Upper lobe of right lung (tissue), 1 donor: ENCODE results near the gene TBC1D9. TPM values are rescaled to one million over a fixed set of nuclear protein-coding genes. Genes with fewer than 3 reads are reported as not detected.

Source experiments
- ATAC-seq: fragments of 200-7000 bp; cut with Tn5 transposase; one replicate; pipeline ENCODE4 v1.9.1; 2020; ENCODE audit warnings: mild to moderate bottlenecking, moderate library complexity
- DNase-seq: peaks from one replicate; pipeline ENCODE4 v3.0.0-alpha.2; 2020
- H3K27ac ChIP-seq: fragments of 200-600 bp; one replicate; pipeline ENCODE4 v1.8.0; 2022
- H3K27me3 ChIP-seq: fragments of 200-600 bp; one replicate; pipeline ENCODE4 v1.8.0; 2022; ENCODE audit warnings: mild to moderate bottlenecking
- H3K36me3 ChIP-seq: fragments of 200-600 bp; one replicate; pipeline ENCODE4 v1.8.0; 2022
- H3K4me1 ChIP-seq: fragments of 200-600 bp; one replicate; pipeline ENCODE4 v1.8.0; 2022
- H3K4me3 ChIP-seq: fragments of 200-600 bp; one replicate; pipeline ENCODE4 v1.8.0; 2022; ENCODE audit warnings: mild to moderate bottlenecking
- H3K9me3 ChIP-seq: fragments of 200-600 bp; one replicate; pipeline ENCODE4 v1.8.0; 2022
- CTCF ChIP-seq: fragments of 200-600 bp; IDR thresholded peaks from one replicate; pipeline ENCODE4 v1.8.0; 2022; ENCODE audit warnings: antibody characterized with exemption
- intact Hi-C: fragments of 100-400 bp; cut with DNase I; formaldehyde crosslinking; loops from one replicate; pipeline ENCODE4 v1.11.0; 2022
- total RNA-seq: library from RNA; stranded (reverse); fragmentation: NEBNext Ultra II Directional; extraction: Animal tissue kit (Norgen Biotek cat#: 25700); gene quantifications from one replicate; pipeline ENCODE4 v1.2.1, GENCODE V29; 2021
- donor health status: DM: no; HTN: yes; CAD: no; lungs with severe emphysema.

Gene TBC1D9
- total RNA-seq, 1 donor from 2014 or later: 39.5 TPM

GRCh38 chr4:140701071-140701470, 55.1 kb downstream of the TBC1D9 start:
- peaks cover 8% of the 10 kb centered on the region for H3K4me1 ChIP-seq
- ATAC-seq (no peak), DNase-seq (no peak)
- no peaks in the 10 kb centered on the region for H3K27me3 ChIP-seq
- TF ChIP-seq CTCF: no peak
- H3K4me3 ChIP-seq: no peak overlapping the region
- no peaks in the 10 kb centered on the region for H3K9me3 ChIP-seq
- no peaks in the 10 kb centered on the region for H3K36me3 ChIP-seq
- H3K27ac ChIP-seq: no peak overlapping the region
- intact Hi-C loops: no loop called here

GRCh38 chr4:140697709-140698560, 58.2 kb downstream of the TBC1D9 start:
- H3K36me3 ChIP-seq: no peaks in the 10 kb centered on the region
- peaks cover 4% of the 10 kb centered on the region for H3K4me1 ChIP-seq
- ATAC-seq (peak; percentile 58), DNase-seq (no peak)
- H3K27me3 ChIP-seq: no peaks in the 10 kb centered on the region
- H3K27ac ChIP-seq: no peak overlapping the region
- no peak for TF ChIP-seq CTCF
- H3K9me3 ChIP-seq: no peaks in the 10 kb centered on the region
- intact Hi-C loops: no loop called here
- no peak overlapping the region for H3K4me3 ChIP-seq

- no peak for ATAC-seq
- DNase-seq: no peak
- Histone ChIP-seq H3K27ac (no peak overlapping the region), H3K4me3 (no peak overlapping the region), H3K9me3 (no peaks in the 10 kb centered on the region), H3K27me3 (no peaks in the 10 kb centered on the region), H3K36me3 (no peaks in the 10 kb centered on the region), H3K4me1 (peaks cover 25% of the 10 kb centered on the region)
- intact Hi-C loops: no loop called here
- no peak for TF ChIP-seq CTCF
These were observed 60.7 kb downstream of the TBC1D9 start for GRCh38 chr4:140695483-140695882.

GRCh38 chr4:140693562-140693961, 62.6 kb downstream of the TBC1D9 start:
- intact Hi-C loops: no loop called here
- no peaks in the 10 kb centered on the region for H3K36me3 ChIP-seq
- H3K4me1 ChIP-seq: peaks cover 29% of the 10 kb centered on the region
- no peak overlapping the region for H3K27ac ChIP-seq
- H3K9me3 ChIP-seq: no peaks in the 10 kb centered on the region
- no peaks in the 10 kb centered on the region for H3K27me3 ChIP-seq
- no peak for TF ChIP-seq CTCF
- DNase-seq: no peak
- ATAC-seq: peak; percentile 56
- no peak overlapping the region for H3K4me3 ChIP-seq

- peak overlapping the region; percentile 13 for H3K27ac ChIP-seq
- no peaks in the 10 kb centered on the region for H3K9me3 ChIP-seq
- no peak for TF ChIP-seq CTCF
- peak; percentile 27 for ATAC-seq
- intact Hi-C loops: no loop called here
- DNase-seq: no peak
- no peaks in the 10 kb centered on the region for H3K27me3 ChIP-seq
- H3K4me1 ChIP-seq: peaks cover 29% of the 10 kb centered on the region
- no peak overlapping the region for H3K4me3 ChIP-seq
- no peaks in the 10 kb centered on the region for H3K36me3 ChIP-seq
These were observed 64.8 kb downstream of the TBC1D9 start for GRCh38 chr4:140691369-140691768.
